GM12878 (cell line): ENCODE measurements around the gene H6PD. TPM values are rescaled to one million over a fixed set of nuclear protein-coding genes. Genes with fewer than 3 reads are reported as not detected.

Experiments
- ATAC-seq: fragments of 200-7000 bp; cut with Tn5 transposase; 3 replicates; pipeline ENCODE4 v1.9.1; 2020; ENCODE audit warnings: mild to moderate bottlenecking, moderate library complexity
- BruUV-seq: library from RNA; stranded (reverse); fragments of 400-500 nt; replicated peaks from 2 replicates; lab custom pipeline; 2021; lab: Mats Ljungman, UMichigan
- CTCF ChIA-PET: fragments of 300-600 bp; sonication (Branson Sonifier 250); formaldehyde crosslinking; extraction: SDS; loops from one replicate; lab custom pipeline; 2021; ENCODE audit warnings: inconsistent platforms; lab: Yijun Ruan, JAX
- POLR2A ChIA-PET: fragments of 350-600 bp; formaldehyde crosslinking; extraction: SDS; loops from one replicate; lab custom pipeline; 2021; ENCODE audit warnings: inconsistent platforms; lab: Charles Lee
- RAD21 ChIA-PET: fragments of 300-600 bp; sonication (Branson Sonifier 250); formaldehyde crosslinking; loops from one replicate; lab custom pipeline; 2023; ENCODE audit warnings: antibody characterized with exemption; ENCODE audit not compliant: unreplicated experiment; lab: Charles Lee
- SMC1A ChIA-PET: fragments of 300-600 bp; sonication (Branson Sonifier 250); formaldehyde crosslinking; loops from one replicate; lab custom pipeline; 2023; ENCODE audit not compliant: unreplicated experiment, uncharacterized antibody; lab: Charles Lee
- DNase-seq: peaks from one replicate; pipeline ENCODE4 v3.0.0-alpha.2; 2011; ENCODE audit warnings: low read depth, low spot score
- FAIRE-seq: peaks from 3 replicates; lab custom pipeline; 2011; peaks lifted over from hg19 to GRCh38; lab: Jason Lieb, UNC
- H2AFZ ChIP-seq: 2 replicates; pipeline ENCODE4 v1.6.0; 2011; ENCODE audit warnings: low read depth, low read length, control low read depth; ENCODE audit not compliant: control insufficient read depth
- H3K27ac ChIP-seq: 2 replicates; pipeline ENCODE4 v1.5.1; 2011; ENCODE audit warnings: control low read depth; ENCODE audit not compliant: control insufficient read depth, insufficient read depth
- H3K27me3 ChIP-seq, 2 experiments: replicated peaks in 1 of 2; 2 replicates each; pipeline versions ENCODE4 v1.6.0 to v1.6.1; 2011; ENCODE audit warnings: low read length in 1 of 2; ENCODE audit not compliant: control insufficient read depth in 2 of 2, insufficient read depth in 2 of 2
- H3K36me3 ChIP-seq, 2 experiments: 2 replicates each; pipeline ENCODE4 v1.5.1; 2011; ENCODE audit warnings: low read length in 1 of 2; ENCODE audit not compliant: control insufficient read depth in 2 of 2, insufficient read depth in 2 of 2
- H3K4me1 ChIP-seq: 2 replicates; pipeline ENCODE4 v1.6.1; 2011; ENCODE audit warnings: mild to moderate bottlenecking, low read length, moderate library complexity, mixed read lengths; ENCODE audit not compliant: control insufficient read depth, insufficient read depth
- H3K4me2 ChIP-seq: 2 replicates; pipeline ENCODE4 v1.6.0; 2011; ENCODE audit warnings: control low read depth; ENCODE audit not compliant: control insufficient read depth, insufficient read depth
- H3K4me3 ChIP-seq: fragments of 200-600 bp; sonication (generic); 2 replicates; pipeline ENCODE4 v1.5.1; 2016
- H3K79me2 ChIP-seq: 2 replicates; pipeline ENCODE4 v1.6.0; 2011; ENCODE audit warnings: low read length; ENCODE audit not compliant: control insufficient read depth, insufficient read depth
- H3K9ac ChIP-seq: 2 replicates; pipeline ENCODE4 v1.8.0; 2011; ENCODE audit warnings: low read length, control low read depth, mixed read lengths; ENCODE audit not compliant: control insufficient read depth, insufficient read depth
- H3K9me3 ChIP-seq: replicated peaks from 3 replicates; pipeline ENCODE4 v1.5.1; 2011; ENCODE audit warnings: mild to moderate bottlenecking, low read length; ENCODE audit not compliant: control insufficient read depth, insufficient read depth
- H4K20me1 ChIP-seq: 2 replicates; pipeline ENCODE4 v1.6.0; 2011; ENCODE audit not compliant: control insufficient read depth, insufficient read depth
- BHLHE40 ChIP-seq, 2 experiments: fragments of 450-650 bp in 1 of 2; IDR thresholded peaks; 2 replicates each; pipeline ENCODE4 v1.6.1; 2011 to 2017; ENCODE audit warnings: low read depth in 2 of 2, borderline replicate concordance in 1 of 2, improper control_type of control experiment in 1 of 2, low read length in 1 of 2, mild to moderate bottlenecking in 1 of 2
- MEF2A ChIP-seq: IDR thresholded peaks from 2 replicates; pipeline ENCODE4 v1.6.1; 2011; ENCODE audit warnings: low read depth, mild to moderate bottlenecking, low read length, moderate library complexity; ENCODE audit not compliant: insufficient read depth
- NFXL1 ChIP-seq: fragments of 450-650 bp; IDR thresholded peaks from 2 replicates; pipeline ENCODE4 v1.6.1; 2017; ENCODE audit warnings: antibody characterized with exemption, mild to moderate bottlenecking, borderline replicate concordance
- POLR2A ChIP-seq: IDR thresholded peaks from 2 replicates; pipeline ENCODE4 v1.6.1; 2011; ENCODE audit warnings: low read depth, mild to moderate bottlenecking, low read length
- POLR2AphosphoS2 ChIP-seq: IDR thresholded peaks from 2 replicates; pipeline ENCODE4 v1.6.1; 2011; ENCODE audit warnings: low read depth, mild to moderate bottlenecking, low read length, improper control_type of control experiment, moderate library complexity
- RCOR1 ChIP-seq: conservative IDR thresholded peaks from 2 replicates; pipeline ENCODE4 v1.6.1; 2012; ENCODE audit warnings: low read depth, low read length, improper control_type of control experiment
- WGBS: methylation state at CpG from one replicate; pipeline ENCODE4 v1.1.6; 2016; ENCODE audit warnings: low lambda C conversion rate; ENCODE audit not compliant: insufficient replicate concordance, insufficient coverage; ENCODE audit errors: missing lambda C conversion rate; 5-methylcytosine and 5-hydroxymethylcytosine counted together
- in situ Hi-C: fragments of 300-500 bp; cut with MboI; formaldehyde crosslinking; loops from 9 replicates; pipeline ENCODE4 v1.14.3; 2018; ENCODE audit warnings: mixed read lengths
- intact Hi-C: fragments of 100-400 bp; cut with micrococcal nuclease; formaldehyde crosslinking; loops from one replicate; pipeline ENCODE4 v1.14.2; 2022; ENCODE audit not compliant: unreplicated experiment
- polyA plus RNA-seq, 11 experiments: library from polyadenylated mRNA; depleted of rRNA in 4 of 11; unstranded in 6 of 11; stranded (reverse) in 5 of 11; fragments of >200 nt; fragmentation: Nextera tagmentation in 4 of 11; fragmentation: Illumina TruSeq in 1 of 11; extraction: Ambion mirVana in 4 of 11; extraction: Trizol in 1 of 11; gene quantifications; 1 replicate in 1 of 11; 2 replicates in 10 of 11; pipeline versions ENCODE4 v1.2.1 to v1.2.3, GENCODE V29; 2011 to 2016; ENCODE audit warnings: inconsistent platforms in 2 of 11, missing spikeins in 2 of 11, low read depth in 1 of 11
- total RNA-seq, 4 experiments: library from RNA; depleted of rRNA in 3 of 4; stranded (reverse); fragments of >200 nt in 3 of 4; fragmentation: Illumina TruSeq in 1 of 4; extraction: Trizol in 1 of 4; gene quantifications; 2 replicates each; pipeline versions ENCODE4 v1.2.1 to v1.2.3, GENCODE V29; 2013 to 2021

H6PD gene
- total and polyA plus RNA-seq, 10 of the 15 experiments (the other 5 are each of a cell fraction or from before 2014, with no cell fraction given): 1.2 to 20.7 (median 7.7) TPM

DNA sequence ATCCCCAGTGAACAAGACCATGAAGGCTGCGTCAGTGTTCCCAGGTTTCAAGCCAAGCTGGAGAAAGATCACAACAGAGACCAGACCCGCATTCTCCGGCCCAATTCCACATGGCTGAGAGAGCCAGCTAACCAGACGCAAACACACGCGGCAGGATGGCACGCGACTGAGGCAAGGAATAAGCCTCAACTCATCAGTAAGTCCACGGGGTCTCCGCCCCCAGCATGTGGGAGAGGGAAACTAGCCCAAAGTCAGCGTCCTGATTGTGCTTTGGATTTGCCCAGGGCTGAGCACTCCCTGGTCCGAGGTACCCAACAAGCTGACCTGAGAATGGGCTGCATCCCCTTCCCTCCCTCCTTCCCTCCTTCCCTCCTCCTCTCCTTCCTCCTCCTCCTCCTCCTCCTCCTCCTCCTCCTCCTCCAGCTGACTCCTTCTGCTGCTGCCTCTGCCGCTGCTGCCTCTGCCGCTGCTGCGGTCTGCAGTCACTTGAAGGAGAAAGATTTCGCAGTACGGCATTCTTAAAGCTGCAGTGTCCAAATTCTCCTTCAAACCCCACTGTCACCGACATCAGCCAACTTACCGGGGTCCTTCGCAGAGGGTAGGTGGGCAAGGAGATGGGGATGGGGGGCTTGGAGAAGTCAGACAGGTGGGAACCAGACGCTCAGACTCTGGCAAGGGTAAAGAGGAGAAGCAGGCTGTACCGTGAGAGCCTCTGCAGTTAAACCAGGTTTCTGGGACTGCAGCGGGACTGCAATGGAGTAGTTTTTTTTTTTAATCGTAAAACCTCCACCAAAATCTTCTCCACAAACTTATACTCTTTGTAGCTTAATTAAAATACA, 33.0 kb upstream of the H6PD start:
- Histone ChIP-seq H3K79me2 (no peaks in the 10 kb centered on the region), H3K9ac (no peak overlapping the region), H3K27ac (no peak overlapping the region), H3K4me1 (peaks cover 48% of the 10 kb centered on the region), H3K36me3 (no peaks in the 10 kb centered on the region), H3K27me3 (peaks cover 0 to 32% of the 10 kb centered on the region in 2 experiments; a peak in 3 of 4 replicates), H3K4me3 (peak overlapping the region; percentile 20; the same call in 1 of the 2 replicates), H3K9me3 (no peaks in the 10 kb centered on the region), H2AFZ (peak overlapping the region; percentile 23; the same call in 1 of the 2 replicates), H4K20me1 (no peaks in the 10 kb centered on the region), H3K4me2 (peak overlapping the region; percentile 79)
- BruUV-seq: no TSS peak
- ChIA-PET SMC1A (interaction anchor here (0.9 to 2.8 kb wide), 6 partner anchors 11 to 197 kb away, joined by 3 to 16 read pairs (median 5); partner anchors contain the start of gene H6PD), CTCF (interaction anchor here (0.6 to 2.8 kb wide), 8 partner anchors 30 to 254 kb away, joined by 3 to 10 read pairs (median 4); no protein-coding TSS in a partner anchor), RAD21 (interaction anchor here (0.9 to 1.7 kb wide), 6 partner anchors 26 to 90 kb away, joined by 3 to 6 read pairs (median 4); no protein-coding TSS in a partner anchor), POLR2A (interaction anchor here (0.6 to 1.4 kb wide), 6 partner anchors 13 to 541 kb away, joined by 3 to 6 read pairs (median 3); partner anchors contain the start of gene H6PD)
- WGBS: 11% methylated on average over 20 of the region's 24 CpGs
- FAIRE-seq (peak; percentile 62), ATAC-seq (peak; percentile 37), DNase-seq (no peak)
- in situ Hi-C loops (no loop called here), intact Hi-C loops (loop anchor here (2.0 kb wide), 1 partner anchor 33 kb away; the partner anchor contains the start of gene H6PD)
- TF ChIP-seq POLR2AphosphoS2 (no peak), NFXL1 (0 out of 2 replicates have a peak, but pooled peaks have one; percentile 52), BHLHE40 (IDR thresholded peaks at IDR 0.05; ENCODE audit: borderline replicate concordance in 1 of 2, low read depth in 2 of 2, low read length in 1 of 2) (peak in 1 of 2 experiments; percentile 4; a peak in 1 of 4 replicates), MEF2A (no peak), POLR2A (no peak), RCOR1 (no peak)
